ENCODE data around the gene NKX2-1.
"Not testable (repeated sequence)": the region's sequence is repeated elsewhere in the genome, so short reads cannot be mapped to it uniquely, and the experiment has no call there.

Gene NKX2-1

GRCh38 chr14:36505181-36505815, 14.7 kb downstream of the NKX2-1 start:
- no peak for DNase-seq

GRCh38 chr14:36504771-36505175, 15.3 kb downstream of the NKX2-1 start:
- DNase-seq: no peak

GRCh38 chr14:36503771-36504741, 16.0 kb downstream of the NKX2-1 start:
- DNase-seq: no peak

- no peak for DNase-seq
Observed at GRCh38 chr14:36502558-36503508, 17.2 kb downstream of the NKX2-1 start.

GRCh38 chr14:36498938-36499337, 21.1 kb downstream of the NKX2-1 start:
- DNase-seq: no peak

GRCh38 chr14:36496346-36496745, 23.7 kb downstream of the NKX2-1 start:
- no peak for DNase-seq

- DNase-seq: no peak
Observed at GRCh38 chr14:36495666-36496065, 24.4 kb downstream of the NKX2-1 start.

- DNase-seq: no peak
Observed at GRCh38 chr14:36493761-36494160, 26.3 kb downstream of the NKX2-1 start.

- no peak for DNase-seq
Observed at GRCh38 chr14:36485773-36486172, 34.3 kb downstream of the NKX2-1 start.

- DNase-seq: no peak
Observed at GRCh38 chr14:36479344-36479743, 40.7 kb downstream of the NKX2-1 start.

- no peak for DNase-seq
Observed at GRCh38 chr14:36478782-36479181, 41.2 kb downstream of the NKX2-1 start.

GRCh38 chr14:36477266-36477665, 42.8 kb downstream of the NKX2-1 start:
- DNase-seq: no peak

- DNase-seq: not testable (repeated sequence)
Observed at GRCh38 chr14:36476061-36476460, 44.0 kb downstream of the NKX2-1 start.

- DNase-seq: no peak
Observed at GRCh38 chr14:36474593-36474992, 45.4 kb downstream of the NKX2-1 start.

- DNase-seq: no peak
Observed at GRCh38 chr14:36471431-36471830, 48.6 kb downstream of the NKX2-1 start.

- DNase-seq: no peak
Observed at GRCh38 chr14:36467332-36467731, 52.7 kb downstream of the NKX2-1 start.

Measured in midbrain (tissue), 1 donor.